Suprapubic skin (tissue), 4 donors: ENCODE data around the gene VGLL1.

ENCODE experiments used
- CTCF ChIP-seq, 2 donors: fragments of 200-600 bp in 1 of 2; fragments of 450-650 bp in 1 of 2; sonication (generic) in 1 of 2; IDR thresholded peaks; one replicate each; pipeline ENCODE4 v1.5.1; 2016 to 2019; ENCODE audit warnings: antibody characterized with exemption in 2 of 2, mild to moderate bottlenecking in 1 of 2, moderate library complexity in 1 of 2
- POLR2A ChIP-seq, 2 donors: fragments of 450-650 bp; IDR thresholded peaks; one replicate each; pipeline ENCODE4 v1.6.1; 2017; ENCODE audit warnings: antibody characterized with exemption in 2 of 2, mild to moderate bottlenecking in 2 of 2, moderate library complexity in 2 of 2
- POLR2AphosphoS5 ChIP-seq, 3 donors: sonication (generic); formaldehyde crosslinking; IDR thresholded peaks; one replicate each; pipeline ENCODE4 v1.6.1; 2017; ENCODE audit warnings: antibody characterized with exemption in 3 of 3

- no peak for TF ChIP-seq POLR2A (IDR thresholded peaks at IDR 0.05)
- TF ChIP-seq CTCF (IDR thresholded peaks at IDR 0.05) = peak in 1 of 2 donors; percentile 47
- no peak for TF ChIP-seq POLR2AphosphoS5 (IDR thresholded peaks at IDR 0.05)
Observed at GRCh38 chrX:136577552-136577951, 45.5 kb downstream of the VGLL1 start.
